CD4-positive, alpha-beta T cell (primary cell): ENCODE data around the gene BMAL2. TPM values are rescaled to one million over a fixed set of nuclear protein-coding genes. Genes with fewer than 3 reads are reported as not detected.

Source experiments
- ATAC-seq: fragments of 200-7000 bp; cut with Tn5 transposase; one replicate; pipeline ENCODE4 v1.10.0; 2022; ENCODE audit warnings: mild to moderate bottlenecking; ENCODE audit not compliant: poor library complexity
- CTCF ChIA-PET: fragments of 350-600 bp; sonication (Branson Sonifier 250); formaldehyde crosslinking; loops from one replicate; lab custom pipeline; 2021; ENCODE audit warnings: antibody characterized with exemption, inconsistent platforms; lab: Charles Lee
- POLR2A ChIA-PET: fragments of 350-600 bp; sonication (Branson Sonifier 250); formaldehyde crosslinking; loops from one replicate; lab custom pipeline; 2021; ENCODE audit warnings: antibody characterized with exemption, inconsistent platforms; lab: Charles Lee
- DNase-seq, 14 experiments: peaks; one replicate each; pipeline ENCODE4 v3.0.0-alpha.2; 2013 to 2020; ENCODE audit warnings: mixed read lengths in 2 of 14
- H3K27ac ChIP-seq, 2 donors: one replicate each; pipeline versions ENCODE4 v1.5.1 to v1.7.0; 2013; ENCODE audit warnings: low read length in 2 of 2, low read depth in 1 of 2, mild to moderate bottlenecking in 1 of 2
- H3K27me3 ChIP-seq, 2 experiments: 1 replicate in 1 of 2; 2 replicates in 1 of 2; pipeline versions ENCODE4 v1.6.1 to v1.7.0; 2013; ENCODE audit warnings: low read length in 2 of 2, control low read depth in 1 of 2, mild to moderate bottlenecking in 1 of 2, moderate library complexity in 1 of 2; ENCODE audit not compliant: insufficient read depth in 2 of 2, control insufficient read depth in 1 of 2
- H3K36me3 ChIP-seq: one replicate; pipeline ENCODE4 v1.6.1; 2013; ENCODE audit warnings: low read length, control low read depth; ENCODE audit not compliant: insufficient read depth
- H3K4me1 ChIP-seq: one replicate; pipeline ENCODE4 v1.6.1; 2013; ENCODE audit warnings: low read length, control low read depth; ENCODE audit not compliant: insufficient read depth
- H3K4me3 ChIP-seq: one replicate; pipeline ENCODE4 v1.5.1; 2013; ENCODE audit warnings: mild to moderate bottlenecking, low read length, moderate library complexity
- H3K9me3 ChIP-seq, 2 experiments: 1 replicate in 1 of 2; 2 replicates in 1 of 2; pipeline versions ENCODE4 v1.6.1 to v1.7.0; 2013; ENCODE audit warnings: low read length in 2 of 2, mild to moderate bottlenecking in 2 of 2, control low read depth in 1 of 2, moderate library complexity in 1 of 2; ENCODE audit not compliant: control insufficient read depth in 1 of 2, insufficient read depth in 1 of 2
- H3K27ac Mint-ChIP-seq: one replicate; pipeline ENCODE4 v1.8.0; 2020; ENCODE audit warnings: mixed read lengths
- H3K27me3 Mint-ChIP-seq: one replicate; pipeline ENCODE4 v1.8.0; 2021; ENCODE audit warnings: mixed read lengths
- H3K36me3 Mint-ChIP-seq: one replicate; pipeline ENCODE4 v1.8.0; 2021; ENCODE audit warnings: low read depth, mixed read lengths
- H3K4me1 Mint-ChIP-seq: one replicate; pipeline ENCODE4 v1.8.0; 2021; ENCODE audit warnings: low read depth, mixed read lengths
- H3K4me3 Mint-ChIP-seq: one replicate; pipeline ENCODE4 v1.8.0; 2020; ENCODE audit warnings: mild to moderate bottlenecking, mixed read lengths
- H3K9me3 Mint-ChIP-seq: one replicate; pipeline ENCODE4 v1.8.0; 2020; ENCODE audit warnings: mixed read lengths
- intact Hi-C, 2 experiments: fragments of 100-400 bp; cut with DNase I in 1 of 2; cut with micrococcal nuclease in 1 of 2; formaldehyde crosslinking; loops; one replicate each; pipeline versions ENCODE4 v1.15.1 to v1.9.0; 2023 to 2025; cut with DNase I, micrococcal nuclease
- total RNA-seq, 174 experiments: library from RNA in 2 of 174; stranded (reverse) in 2 of 174; gene quantifications; one replicate each; pipeline ENCODE4 v1.2.3 and lab custom pipeline; 2021 to 2026
- TF ChIP-seq, protein P1 (sequence below): fragments of 200-600 bp; IDR thresholded peaks from one replicate; pipeline ENCODE4 v1.8.0; 2022; ENCODE audit warnings: antibody characterized with exemption, mild to moderate bottlenecking

BMAL2 gene
- total RNA-seq, 2 experiments from 2014 or later: 0.16 to 0.17 TPM

GRCh38 chr12:27296674-27297073 lies 36.0 kb upstream of the BMAL2 start:
- ATAC-seq (no peak), DNase-seq (no peak)
- CTCF ChIA-PET: interaction anchor here (1.3 kb wide), 1 partner anchor 10 kb away, joined by 5 read pairs; no protein-coding TSS in a partner anchor
- intact Hi-C loops: no loop called here
- Histone ChIP-seq H3K27ac (no peak overlapping the region), H3K36me3 (peaks cover 13% of the 10 kb centered on the region), H3K27me3 (no peaks in the 10 kb centered on the region), H3K4me3 (no peak overlapping the region), H3K9me3 (no peaks in the 10 kb centered on the region), H3K4me1 (no peaks in the 10 kb centered on the region)
- Mint-ChIP-seq H3K4me1 (no peaks in the 10 kb centered on the region), H3K4me3 (no peak overlapping the region), H3K27me3 (no peaks in the 10 kb centered on the region), H3K36me3 (peaks cover 40% of the 10 kb centered on the region), H3K9me3 (no peaks in the 10 kb centered on the region), H3K27ac (no peak overlapping the region)
- POLR2A ChIA-PET: no interaction called here
- TF ChIP-seq, protein P1, sequence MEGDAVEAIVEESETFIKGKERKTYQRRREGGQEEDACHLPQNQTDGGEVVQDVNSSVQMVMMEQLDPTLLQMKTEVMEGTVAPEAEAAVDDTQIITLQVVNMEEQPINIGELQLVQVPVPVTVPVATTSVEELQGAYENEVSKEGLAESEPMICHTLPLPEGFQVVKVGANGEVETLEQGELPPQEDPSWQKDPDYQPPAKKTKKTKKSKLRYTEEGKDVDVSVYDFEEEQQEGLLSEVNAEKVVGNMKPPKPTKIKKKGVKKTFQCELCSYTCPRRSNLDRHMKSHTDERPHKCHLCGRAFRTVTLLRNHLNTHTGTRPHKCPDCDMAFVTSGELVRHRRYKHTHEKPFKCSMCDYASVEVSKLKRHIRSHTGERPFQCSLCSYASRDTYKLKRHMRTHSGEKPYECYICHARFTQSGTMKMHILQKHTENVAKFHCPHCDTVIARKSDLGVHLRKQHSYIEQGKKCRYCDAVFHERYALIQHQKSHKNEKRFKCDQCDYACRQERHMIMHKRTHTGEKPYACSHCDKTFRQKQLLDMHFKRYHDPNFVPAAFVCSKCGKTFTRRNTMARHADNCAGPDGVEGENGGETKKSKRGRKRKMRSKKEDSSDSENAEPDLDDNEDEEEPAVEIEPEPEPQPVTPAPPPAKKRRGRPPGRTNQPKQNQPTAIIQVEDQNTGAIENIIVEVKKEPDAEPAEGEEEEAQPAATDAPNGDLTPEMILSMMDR: no peak

DNA sequence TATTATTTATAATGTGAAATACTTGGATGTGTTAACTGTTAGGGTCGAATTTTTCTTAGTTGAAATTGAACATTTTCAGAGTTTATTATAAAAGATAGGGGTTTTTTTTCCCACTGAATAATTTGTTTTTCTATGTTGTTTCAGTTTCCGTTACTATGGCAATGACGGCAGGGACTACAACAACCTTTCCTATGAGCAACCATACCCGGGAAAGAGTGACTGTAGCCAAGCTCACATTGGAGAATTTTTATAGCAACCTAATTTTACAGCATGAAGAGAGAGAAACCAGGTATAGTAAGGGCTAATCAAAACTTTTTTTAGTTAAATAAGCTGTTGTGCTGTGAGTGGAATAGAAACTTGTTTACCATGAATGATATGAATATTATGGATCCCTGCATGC lies 35.1 kb upstream of the BMAL2 start:
- no peaks in the 10 kb centered on the region for H3K9me3 ChIP-seq
- no peak overlapping the region for H3K4me3 ChIP-seq
- Mint-ChIP-seq H3K4me1 (no peaks in the 10 kb centered on the region), H3K27me3 (no peaks in the 10 kb centered on the region), H3K4me3 (no peak overlapping the region), H3K27ac (no peak overlapping the region), H3K36me3 (peaks cover 40% of the 10 kb centered on the region), H3K9me3 (no peaks in the 10 kb centered on the region)
- TF ChIP-seq, protein P1: no peak
- intact Hi-C loops: no loop called here
- no peak for ATAC-seq
- H3K27ac ChIP-seq: no peak overlapping the region
- H3K4me1 ChIP-seq: no peaks in the 10 kb centered on the region
- peaks cover 13% of the 10 kb centered on the region for H3K36me3 ChIP-seq
- POLR2A ChIA-PET: no interaction called here
- no peak for DNase-seq
- no peaks in the 10 kb centered on the region for H3K27me3 ChIP-seq
- CTCF ChIA-PET: interaction anchor here (1.3 kb wide), 1 partner anchor 9 kb away, joined by 5 read pairs; no protein-coding TSS in a partner anchor

GRCh38 chr12:27299102-27299501 lies 33.5 kb upstream of the BMAL2 start:
- no peaks in the 10 kb centered on the region for H3K9me3 ChIP-seq
- Mint-ChIP-seq H3K36me3 (peaks cover 48% of the 10 kb centered on the region), H3K9me3 (no peaks in the 10 kb centered on the region), H3K4me3 (no peak overlapping the region), H3K4me1 (no peaks in the 10 kb centered on the region), H3K27me3 (no peaks in the 10 kb centered on the region), H3K27ac (no peak overlapping the region)
- no peaks in the 10 kb centered on the region for H3K4me1 ChIP-seq
- no peak overlapping the region for H3K27ac ChIP-seq
- TF ChIP-seq, protein P1: no peak
- POLR2A ChIA-PET: no interaction called here
- DNase-seq: no peak
- H3K4me3 ChIP-seq: no peak overlapping the region
- peaks cover 13% of the 10 kb centered on the region for H3K36me3 ChIP-seq
- intact Hi-C loops: no loop called here
- ATAC-seq: no peak
- no peaks in the 10 kb centered on the region for H3K27me3 ChIP-seq
- CTCF ChIA-PET: no interaction called here
